Inflammatory macrophage treated with lipopolysaccharide for 4 hours (primary cell): ENCODE measurements around the gene SERINC5.
"Not testable (repeated sequence)": the region's sequence is repeated elsewhere in the genome, so short reads cannot be mapped to it uniquely, and the experiment has no call there.

Source experiments
- DNase-seq: peaks from one replicate; pipeline ENCODE4 v3.0.0-alpha.2; 2020

The SERINC5 gene

GRCh38 chr5:80255811-80256712, at the start of gene SERINC5:
Gene SERINC5, minus strand, starts transcription at chr5:80256048. Its CDS starts 126 bp downstream, at chr5:80255922.
- peak; percentile 89 for DNase-seq

DNA sequence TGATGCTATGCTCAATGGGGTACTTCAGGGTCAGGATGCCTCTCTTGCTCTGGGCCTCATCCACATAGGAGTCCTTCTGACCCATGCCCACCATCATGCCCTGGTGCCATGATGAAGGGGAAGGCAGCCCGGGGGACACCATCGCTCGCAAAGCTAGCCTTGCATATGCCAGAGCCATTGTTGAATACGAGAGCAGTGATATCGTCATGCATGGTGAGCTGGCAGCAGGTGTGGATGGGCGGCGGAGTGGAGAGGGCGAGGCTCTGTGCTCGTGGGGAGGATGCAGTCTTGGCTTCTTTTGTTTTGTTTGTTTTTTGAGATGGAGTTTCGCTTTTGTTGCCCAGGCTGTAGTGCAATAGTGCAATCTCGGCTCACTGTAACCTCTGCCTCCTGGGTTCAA, 46.8 kb upstream of the SERINC5 start:
- no peak for DNase-seq

GRCh38 chr5:80301342-80301741, 45.5 kb upstream of the SERINC5 start:
- not testable (repeated sequence) for DNase-seq

- DNase-seq: not testable (repeated sequence)
These were observed 44.9 kb upstream of the SERINC5 start for GRCh38 chr5:80300796-80301195.

- no peak for DNase-seq
These were observed 44.3 kb upstream of the SERINC5 start for GRCh38 chr5:80300125-80300524.

GRCh38 chr5:80299601-80300000, 43.8 kb upstream of the SERINC5 start:
- no peak for DNase-seq

- no peak for DNase-seq
These were observed 40.3 kb upstream of the SERINC5 start for GRCh38 chr5:80296121-80296520.

GRCh38 chr5:80291761-80292160, 35.9 kb upstream of the SERINC5 start:
- no peak for DNase-seq

GRCh38 chr5:80289320-80289719, 33.5 kb upstream of the SERINC5 start:
- no peak for DNase-seq

DNA sequence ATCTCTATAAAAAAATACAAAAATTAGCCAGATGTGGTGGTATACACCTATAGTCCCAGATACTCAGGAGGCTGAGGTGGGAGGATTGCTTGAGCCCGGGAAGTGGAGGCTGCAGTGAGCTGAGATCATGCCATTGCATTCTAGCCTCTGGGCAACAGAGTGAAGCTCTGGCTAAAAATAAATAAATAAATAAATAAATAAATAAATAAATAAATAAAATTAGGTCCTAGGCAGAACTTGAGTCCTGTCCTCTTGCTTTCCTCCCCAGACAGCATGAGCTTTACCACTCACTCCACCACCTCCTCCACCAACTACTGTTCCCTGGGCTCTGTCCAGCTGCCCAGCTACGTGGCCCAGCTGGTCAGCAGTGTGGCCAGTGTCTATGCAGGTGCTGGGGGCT, 32.3 kb upstream of the SERINC5 start:
- DNase-seq: no peak

- no peak for DNase-seq
These were observed 28.9 kb upstream of the SERINC5 start for GRCh38 chr5:80284720-80285119.

- DNase-seq: no peak
These were observed 27.5 kb upstream of the SERINC5 start for GRCh38 chr5:80283360-80283759.

DNA sequence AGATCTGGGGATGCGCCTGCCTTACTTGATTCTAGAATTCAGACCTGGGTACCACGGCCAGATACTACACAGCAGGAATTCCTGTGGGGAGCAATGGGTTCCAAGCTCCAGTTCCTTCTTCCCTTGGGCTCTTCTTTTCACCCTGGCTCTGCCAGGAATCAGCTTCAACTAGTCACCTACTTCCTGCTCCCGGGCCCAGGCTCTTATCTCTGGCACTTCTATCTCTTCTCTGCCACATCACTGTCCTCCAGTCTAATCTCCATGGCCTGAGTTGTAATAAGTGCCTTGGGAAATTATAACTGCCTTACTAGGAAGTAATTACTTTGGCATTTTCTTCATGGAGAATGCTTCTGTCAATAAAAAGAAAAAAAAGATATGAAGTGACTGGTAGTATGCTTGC, 26.2 kb upstream of the SERINC5 start:
- DNase-seq: no peak

- DNase-seq: no peak
These were observed 21.3 kb upstream of the SERINC5 start for GRCh38 chr5:80277191-80277590.

GRCh38 chr5:80276186-80276585, 20.3 kb upstream of the SERINC5 start:
- DNase-seq: no peak

- DNase-seq: no peak
These were observed 19.5 kb upstream of the SERINC5 start for GRCh38 chr5:80275347-80275746.

DNA sequence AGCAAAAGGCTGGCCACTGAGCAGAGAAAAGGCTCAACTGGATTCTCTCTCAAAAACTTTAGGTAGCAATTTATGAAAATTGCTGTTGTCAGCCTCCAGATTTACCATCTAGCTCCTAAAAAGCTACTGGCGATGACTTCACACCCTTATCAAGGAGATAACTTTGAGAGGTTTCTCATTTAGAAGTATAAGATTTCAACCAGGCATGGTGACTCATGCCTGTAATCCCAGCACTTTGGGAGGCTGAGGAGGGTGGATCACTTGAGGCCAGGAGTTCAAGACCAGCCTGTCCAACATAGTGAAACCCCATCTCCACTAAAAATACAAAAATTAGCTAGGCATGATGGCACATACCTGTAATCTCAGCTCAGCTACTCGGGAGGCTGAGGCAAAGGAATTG, 14.7 kb upstream of the SERINC5 start:
- DNase-seq: not testable (repeated sequence)

GRCh38 chr5:80269991-80270438, 14.2 kb upstream of the SERINC5 start:
- DNase-seq: no peak

DNA sequence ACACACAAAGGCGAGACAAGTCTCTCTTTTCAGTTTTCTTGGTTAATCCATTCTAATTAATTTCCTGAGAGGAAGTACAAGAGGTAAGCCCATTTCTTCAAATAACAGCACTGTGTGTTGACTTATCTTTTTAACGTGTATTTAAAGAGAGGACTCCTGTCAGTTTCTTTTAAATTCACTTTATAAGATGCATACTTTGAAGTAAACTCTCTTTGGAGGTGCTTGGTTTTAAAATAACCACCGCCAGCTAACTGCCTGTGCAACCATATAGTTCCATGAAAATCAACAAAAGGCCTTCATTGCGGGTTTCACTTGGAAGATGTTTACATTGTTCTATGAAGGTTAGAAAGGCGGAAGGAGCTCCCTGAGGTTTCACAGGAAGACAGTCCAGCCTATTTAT, 13.1 kb upstream of the SERINC5 start:
- no peak for DNase-seq

DNA sequence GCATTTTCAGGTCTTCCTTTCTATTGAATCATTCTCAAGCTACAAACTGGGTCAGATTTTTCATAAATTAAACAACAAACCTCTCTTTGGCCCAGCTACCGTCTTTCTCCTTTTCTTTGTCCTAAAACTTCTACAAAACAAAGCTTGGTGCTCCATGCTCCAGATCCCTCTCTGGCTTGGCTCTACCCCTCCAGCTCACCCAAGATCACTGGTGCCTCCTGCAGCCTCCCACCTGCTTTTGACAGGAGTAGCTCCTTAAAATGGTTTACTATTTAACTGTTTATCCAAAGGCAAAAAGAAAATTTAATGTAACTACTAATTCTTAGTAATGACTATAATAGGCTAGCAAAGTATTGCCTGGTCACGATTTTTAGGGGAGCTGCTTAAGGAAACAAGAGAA, 10.7 kb upstream of the SERINC5 start:
- no peak for DNase-seq

- DNase-seq: no peak
These were observed 4.6 kb upstream of the SERINC5 start for GRCh38 chr5:80260461-80260860.

GRCh38 chr5:80259511-80260203, 3.8 kb upstream of the SERINC5 start:
- DNase-seq: no peak

- peak; percentile 48 for DNase-seq
These were observed 427 bp downstream of the SERINC5 start for GRCh38 chr5:80255431-80255810.

DNA sequence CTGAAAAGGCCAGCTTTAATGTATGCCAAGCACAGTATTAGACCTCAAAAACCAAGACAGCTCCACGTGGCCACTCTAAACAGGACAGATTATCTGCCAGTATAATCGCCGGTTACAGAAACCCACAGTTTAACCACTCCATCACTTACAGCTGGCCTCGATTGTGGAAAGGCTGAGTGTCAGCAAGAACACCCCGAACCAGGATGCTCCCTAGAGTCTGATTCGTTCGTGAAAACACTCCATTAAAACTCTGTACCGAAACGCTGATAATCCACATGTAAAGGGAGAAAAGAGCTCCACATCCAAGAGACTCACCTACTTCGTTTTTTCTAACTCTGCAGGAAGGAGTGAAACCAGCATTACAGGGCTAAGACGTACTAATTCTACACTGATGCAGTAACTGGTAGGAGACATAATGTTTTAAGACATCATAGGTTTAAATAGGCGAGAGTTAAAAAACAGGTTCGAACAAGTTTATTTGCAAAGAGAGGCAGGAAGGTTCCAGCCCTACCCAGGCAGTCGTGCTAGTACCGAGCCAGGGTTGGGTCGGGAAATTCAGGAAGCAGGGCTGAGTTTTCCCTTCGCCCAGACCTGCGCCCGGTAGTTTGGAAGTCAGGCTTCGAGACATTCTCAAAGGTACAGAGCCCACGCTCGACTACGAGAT, 949 bp downstream of the SERINC5 start:
- no peak for DNase-seq
